Mesodermal cell (in vitro differentiated cells): ENCODE measurements around the gene CUL1.

Source experiments
- H3K27ac ChIP-seq: 2 replicates; pipeline ENCODE4 v1.7.0; 2013; ENCODE audit warnings: mild to moderate bottlenecking, low read depth, low read length, moderate library complexity; ENCODE audit not compliant: severe bottlenecking
- H3K36me3 ChIP-seq: 2 replicates; pipeline ENCODE4 v1.7.1; 2013; ENCODE audit warnings: mild to moderate bottlenecking, low read length, moderate library complexity; ENCODE audit not compliant: control insufficient read depth, insufficient read depth
- H3K4me1 ChIP-seq: one replicate; pipeline ENCODE4 v1.7.1; 2013; ENCODE audit warnings: mild to moderate bottlenecking, low read length; ENCODE audit not compliant: insufficient read depth, control insufficient read depth, poor library complexity, severe bottlenecking
- H3K4me3 ChIP-seq: 2 replicates; pipeline ENCODE4 v1.7.0; 2013; ENCODE audit warnings: low read length, control low read depth, mild to moderate bottlenecking; ENCODE audit not compliant: insufficient read depth, poor library complexity, severe bottlenecking; ENCODE audit errors: extremely low read depth
- H3K9me3 ChIP-seq: 2 replicates; pipeline ENCODE4 v1.7.1; 2013; ENCODE audit warnings: mild to moderate bottlenecking, low read length, moderate library complexity; ENCODE audit not compliant: control insufficient read depth
- WGBS, 2 experiments: methylation state at CpG; one replicate each; pipeline ENCODE4 v1.1.5; 2013; ENCODE audit warnings: missing lambda C conversion rate in 2 of 2; ENCODE audit not compliant: insufficient coverage in 2 of 2; 5-methylcytosine and 5-hydroxymethylcytosine counted together

Gene CUL1

DNA sequence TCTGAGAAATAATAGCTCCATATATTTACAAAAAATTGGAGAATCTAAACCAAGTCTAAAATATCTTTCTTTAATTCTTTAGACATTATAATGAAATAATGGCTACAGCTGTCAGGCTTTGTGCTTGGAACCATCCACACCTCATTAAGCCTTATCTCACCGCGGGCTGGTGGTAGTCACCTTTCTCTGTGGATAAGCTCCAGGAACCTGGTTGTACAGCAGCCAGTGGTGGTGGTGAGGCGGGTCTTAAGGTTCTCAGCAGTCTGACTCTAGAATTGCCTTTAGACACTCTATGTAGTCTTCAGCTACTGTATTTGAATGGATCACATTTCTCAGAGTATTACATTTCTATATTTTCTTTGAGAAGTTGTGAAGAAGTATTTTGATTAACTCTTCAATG, 34.2 kb downstream of the CUL1 start:
- H3K4me1 ChIP-seq, result no peaks in the 10 kb centered on the region
- no peak overlapping the region for H3K4me3 ChIP-seq
- no peak overlapping the region for H3K27ac ChIP-seq
- 80% methylated on average over 1 of the region's 3 CpGs; no CpG with 5 or more reads in 1 of the 2 experiments for WGBS, 2 experiments
- H3K9me3 ChIP-seq, result no peaks in the 10 kb centered on the region
- H3K36me3 ChIP-seq, result peaks cover 69% of the 10 kb centered on the region

DNA sequence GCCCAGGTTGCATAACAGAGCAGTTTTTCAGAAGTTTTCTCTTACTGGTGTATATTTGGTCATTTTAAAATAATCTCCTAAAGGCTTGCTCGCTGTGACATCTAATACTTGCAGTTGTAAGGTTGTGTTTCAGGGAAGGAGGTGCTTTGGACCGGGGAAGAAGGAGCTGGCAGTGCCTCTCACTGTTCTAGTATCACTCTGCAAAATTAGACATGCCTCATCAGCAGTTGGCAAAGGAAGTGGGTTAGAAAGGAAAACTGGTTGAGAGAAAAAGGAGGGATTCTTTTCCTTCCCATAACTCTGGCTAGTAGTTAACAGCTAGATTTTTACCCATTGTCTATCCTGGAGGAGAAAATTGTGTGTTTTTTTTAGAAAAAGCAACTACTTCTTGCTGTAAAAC, 34.8 kb downstream of the CUL1 start:
- 100% methylated on average over 1 to 2 of the region's 2 CpGs for WGBS, 2 experiments
- H3K4me3 ChIP-seq, result no peak overlapping the region
- H3K36me3 ChIP-seq, result peaks cover 75% of the 10 kb centered on the region
- H3K9me3 ChIP-seq, result no peaks in the 10 kb centered on the region
- H3K4me1 ChIP-seq, result no peaks in the 10 kb centered on the region
- H3K27ac ChIP-seq, result no peak overlapping the region

DNA sequence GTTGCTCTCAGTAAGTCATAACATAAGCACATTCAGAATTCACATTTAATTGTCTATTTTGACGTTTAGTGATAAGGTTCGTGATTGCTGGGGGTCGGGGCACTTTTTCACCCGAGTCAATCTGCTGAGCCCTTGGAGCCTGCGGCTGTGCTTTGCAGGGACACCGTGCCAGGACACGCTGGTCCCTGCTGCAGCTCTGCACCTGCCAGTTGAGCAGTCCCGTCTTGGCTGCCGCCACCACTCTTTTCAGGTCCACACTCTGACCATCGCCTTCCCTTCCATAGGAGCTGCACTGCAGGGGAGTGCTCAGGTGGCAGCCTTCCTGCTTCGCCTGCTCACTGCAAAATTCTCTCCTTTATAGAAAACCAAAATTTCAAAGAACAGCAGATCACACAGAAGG, 36.4 kb downstream of the CUL1 start:
- no peaks in the 10 kb centered on the region for H3K4me1 ChIP-seq
- peaks cover 87% of the 10 kb centered on the region for H3K36me3 ChIP-seq
- H3K4me3 ChIP-seq, result no peak overlapping the region
- no peaks in the 10 kb centered on the region for H3K9me3 ChIP-seq
- WGBS, 2 experiments, result 94 to 96% methylated on average over 9 to 10 of the region's 11 CpGs
- H3K27ac ChIP-seq, result no peak overlapping the region

DNA sequence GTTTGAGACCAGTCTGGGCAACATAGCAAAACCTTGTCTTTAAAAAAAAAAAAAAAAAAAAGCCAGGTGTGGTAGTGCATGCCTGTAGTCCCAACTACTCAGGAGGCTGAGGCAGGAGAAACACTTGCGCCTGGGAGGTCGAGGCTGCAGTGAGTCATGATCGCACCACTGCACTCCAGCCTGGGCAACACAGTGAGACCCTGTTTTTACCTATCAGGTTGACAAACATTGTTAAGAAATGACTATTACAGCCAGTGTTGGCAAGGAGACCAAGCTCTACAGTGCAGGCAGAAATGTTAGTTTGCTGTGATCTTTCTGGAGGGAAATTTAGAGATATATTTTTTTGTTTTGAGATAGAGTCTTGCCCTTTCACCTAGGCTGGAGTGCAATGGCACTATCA, 37.3 kb downstream of the CUL1 start:
- Histone ChIP-seq H3K36me3 (peaks cover 87% of the 10 kb centered on the region), H3K4me1 (no peaks in the 10 kb centered on the region), H3K4me3 (no peak overlapping the region), H3K27ac (no peak overlapping the region), H3K9me3 (no peaks in the 10 kb centered on the region)
- WGBS, 2 experiments, result 100% methylated on average over 3 of the region's 3 CpGs

DNA sequence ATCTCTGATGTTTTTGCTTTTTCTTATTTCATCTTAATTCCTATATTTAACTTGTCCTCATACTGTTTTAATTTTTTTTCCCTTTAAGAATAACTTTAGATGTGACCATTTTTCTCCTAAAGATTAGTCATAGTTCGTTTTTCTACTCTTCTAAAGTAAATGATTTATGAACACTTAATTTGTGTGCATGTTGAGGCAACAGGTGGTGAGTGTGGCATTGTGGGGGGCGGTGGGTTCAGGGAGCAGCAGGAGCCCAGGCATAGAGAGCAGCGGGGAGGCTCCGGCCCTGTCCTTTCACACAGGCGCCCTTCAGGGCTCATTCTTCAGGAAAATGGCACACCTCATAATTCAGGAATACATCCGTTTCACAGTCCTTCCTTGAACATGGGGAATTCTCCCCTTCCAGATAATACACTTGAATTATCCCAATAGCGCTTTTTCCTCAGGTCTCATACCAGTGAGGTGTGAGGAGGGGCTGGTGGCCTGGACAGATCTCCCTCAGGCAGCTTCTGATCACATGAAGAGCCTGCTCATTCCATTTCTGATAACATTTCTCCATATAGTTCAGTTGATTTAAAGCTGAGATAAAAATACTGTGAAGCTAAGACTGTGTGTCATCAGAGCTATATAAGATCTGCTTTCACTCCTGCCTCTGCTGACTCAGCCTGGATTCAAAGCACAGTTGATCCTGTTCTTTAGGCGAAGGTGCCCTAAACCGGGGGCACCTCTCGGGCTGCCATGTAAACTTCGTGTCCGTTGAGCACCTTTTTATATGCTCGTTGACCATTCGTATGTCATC, 40.2 kb downstream of the CUL1 start:
- no peaks in the 10 kb centered on the region for H3K4me1 ChIP-seq
- no peaks in the 10 kb centered on the region for H3K9me3 ChIP-seq
- H3K27ac ChIP-seq, result no peak overlapping the region
- WGBS, 2 experiments, result 88 to 96% methylated on average over 7 to 13 of the region's 14 CpGs
- H3K4me3 ChIP-seq, result no peak overlapping the region
- peaks cover 86% of the 10 kb centered on the region for H3K36me3 ChIP-seq

DNA sequence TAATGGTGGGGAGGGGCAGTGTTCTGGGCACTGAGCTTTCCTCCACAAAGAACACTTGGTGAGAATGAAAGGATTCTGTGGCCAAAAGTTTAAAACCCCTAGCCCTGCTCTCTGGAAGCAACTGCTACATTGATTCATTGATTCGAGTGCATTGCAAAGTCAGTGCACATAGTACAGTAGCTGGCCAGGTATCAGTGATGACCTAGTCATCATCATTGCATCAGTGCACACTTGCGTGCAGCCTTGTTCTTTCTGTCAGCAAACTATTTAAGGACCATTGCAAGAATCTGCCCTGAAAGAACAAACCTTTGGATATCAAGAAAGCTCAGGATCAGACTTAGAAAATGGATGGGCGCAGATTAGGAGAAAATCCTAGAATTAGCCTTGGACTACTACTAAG, 47.4 kb downstream of the CUL1 start:
- Histone ChIP-seq H3K4me3 (no peak overlapping the region), H3K9me3 (no peaks in the 10 kb centered on the region), H3K36me3 (peaks cover 65% of the 10 kb centered on the region), H3K27ac (no peak overlapping the region), H3K4me1 (peaks cover 3% of the 10 kb centered on the region)
- 78 to 94% methylated on average over 3 of the region's 3 CpGs for WGBS, 2 experiments

DNA sequence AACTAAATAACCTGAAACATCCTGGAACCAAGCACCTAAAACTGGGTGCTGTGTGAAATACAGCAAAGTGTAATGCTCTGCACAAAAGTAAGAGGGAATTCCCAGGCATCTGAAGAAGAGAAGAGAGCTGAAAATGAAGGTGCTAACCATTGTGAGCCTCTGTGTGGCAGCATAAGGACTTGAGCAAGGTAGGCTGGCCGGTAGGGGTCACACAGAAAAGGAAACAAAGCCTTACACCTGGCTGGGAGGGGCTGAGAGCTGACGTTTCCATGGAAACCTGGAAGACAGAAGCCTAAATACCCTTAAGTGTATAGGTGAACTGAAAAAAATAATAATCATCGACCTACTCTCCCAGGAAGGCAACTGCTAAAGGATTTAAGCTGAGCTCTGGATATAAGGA, 48.6 kb downstream of the CUL1 start:
- Histone ChIP-seq H3K27ac (no peak overlapping the region), H3K9me3 (no peaks in the 10 kb centered on the region), H3K4me1 (peaks cover 3% of the 10 kb centered on the region), H3K4me3 (no peak overlapping the region), H3K36me3 (peaks cover 63% of the 10 kb centered on the region)
- 14% methylated on average over 1 of the region's 3 CpGs; no CpG with 5 or more reads in 1 of the 2 experiments for WGBS, 2 experiments

DNA sequence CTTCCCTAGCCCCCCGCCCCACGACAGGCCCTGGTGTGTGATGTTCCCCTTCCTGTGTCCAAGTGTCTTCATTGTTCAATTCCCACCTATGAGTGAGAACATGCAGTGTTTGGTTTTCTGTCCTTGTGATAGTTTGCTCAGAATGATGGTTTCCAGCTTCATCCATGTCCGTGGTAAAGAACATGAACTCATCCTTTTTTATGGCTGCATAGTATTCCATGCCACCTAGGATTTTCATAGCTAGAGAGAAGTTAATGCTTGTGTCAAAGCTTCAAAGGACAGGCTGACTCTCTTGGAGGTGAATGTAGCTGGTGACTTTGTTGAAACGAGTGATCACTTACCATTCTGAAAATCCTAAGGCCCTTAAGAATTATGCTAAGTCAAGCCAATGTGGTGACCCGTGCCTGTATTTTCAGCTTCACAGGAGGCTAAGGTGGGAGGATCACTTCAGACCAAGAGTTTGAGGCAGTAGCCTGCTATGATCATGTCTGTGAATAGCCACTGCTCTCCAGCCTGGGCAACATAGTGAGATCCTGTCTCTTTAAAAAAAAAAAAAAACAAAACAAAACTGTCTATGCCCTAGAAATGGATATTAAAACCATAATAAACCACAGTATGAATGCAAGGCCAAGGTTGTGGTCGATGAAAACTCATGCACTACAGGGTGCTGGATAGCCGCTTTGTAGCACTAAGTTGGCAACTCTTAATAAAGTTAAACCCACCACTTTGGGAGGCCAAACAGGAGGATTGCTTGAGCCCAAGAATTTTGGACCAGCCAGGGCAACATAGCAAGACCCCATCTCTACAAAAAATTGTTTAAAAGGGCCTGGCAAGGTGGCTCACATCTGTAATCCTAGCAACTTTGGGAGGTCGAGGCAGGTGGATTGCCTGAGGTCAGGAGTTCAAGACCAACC, 52.0 kb downstream of the CUL1 start:
- Histone ChIP-seq H3K4me3 (no peak overlapping the region), H3K4me1 (no peaks in the 10 kb centered on the region), H3K27ac (no peak overlapping the region), H3K36me3 (peaks cover 67% of the 10 kb centered on the region), H3K9me3 (no peaks in the 10 kb centered on the region)
- WGBS, 2 experiments, result 76 to 88% methylated on average over 6 to 7 of the region's 8 CpGs

DNA sequence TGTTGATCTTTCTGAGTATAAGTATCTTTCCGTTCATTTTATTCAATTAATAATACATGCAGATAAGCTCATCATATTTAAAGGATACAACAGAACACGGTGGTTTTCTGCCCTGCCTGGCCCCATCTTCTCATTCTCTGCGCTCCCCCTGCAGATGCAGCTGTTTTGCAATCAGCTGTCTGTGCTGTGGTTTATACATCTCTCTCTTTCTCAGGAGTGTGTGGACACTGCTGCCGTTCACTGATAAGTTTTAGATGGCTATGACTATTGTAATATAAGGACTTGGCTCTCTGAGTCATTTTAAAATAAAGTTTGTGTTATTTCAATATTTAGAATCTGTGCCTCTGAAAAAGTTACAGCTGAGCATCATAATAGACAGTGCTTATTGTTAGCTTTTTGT, 54.5 kb downstream of the CUL1 start:
- WGBS, 2 experiments, result 85 to 100% methylated on average over 2 to 3 of the region's 4 CpGs
- Histone ChIP-seq H3K4me3 (no peak overlapping the region), H3K27ac (no peak overlapping the region), H3K36me3 (peaks cover 68% of the 10 kb centered on the region), H3K4me1 (no peaks in the 10 kb centered on the region), H3K9me3 (no peaks in the 10 kb centered on the region)

DNA sequence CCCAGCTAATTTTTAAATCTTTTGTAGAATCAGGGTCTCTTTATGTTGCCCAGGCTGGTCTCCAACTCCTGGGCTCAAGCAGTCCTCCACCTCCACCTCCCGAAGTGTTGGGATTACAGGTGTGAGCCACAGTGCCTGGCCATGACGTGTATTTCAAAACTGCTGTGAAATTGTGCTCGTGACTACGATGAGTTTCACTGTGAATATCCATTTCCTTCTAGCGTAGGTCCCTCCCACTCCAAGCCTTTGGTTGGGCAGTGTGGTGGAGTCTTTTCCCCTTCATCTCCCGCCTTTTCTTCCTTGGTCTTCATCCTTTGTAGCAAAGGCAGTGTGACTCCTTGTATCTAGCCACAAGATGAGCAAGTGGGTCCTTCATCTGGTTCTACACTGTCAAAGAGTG, 56.2 kb downstream of the CUL1 start:
- H3K4me3 ChIP-seq, result no peak overlapping the region
- peaks cover 70% of the 10 kb centered on the region for H3K36me3 ChIP-seq
- H3K27ac ChIP-seq, result no peak overlapping the region
- 97 to 98% methylated on average over 5 to 6 of the region's 6 CpGs for WGBS, 2 experiments
- H3K9me3 ChIP-seq, result no peaks in the 10 kb centered on the region
- H3K4me1 ChIP-seq, result no peaks in the 10 kb centered on the region
